Measurements from ENCODE around the gene YIPF3.
A peak's percentile ranks its signal among the peaks of the same experiment; 100 is the strongest.
"Not testable (repeated sequence)": the region's sequence is repeated elsewhere in the genome, so short reads cannot be mapped to it uniquely, and the experiment has no call there.

The YIPF3 gene

GRCh38 chr6:43509142-43509983 lies 7.4 kb downstream of the YIPF3 start:
- no peak for DNase-seq

- no peak for DNase-seq
Observed at GRCh38 chr6:43508481-43509141, 8.1 kb downstream of the YIPF3 start.

GRCh38 chr6:43506667-43507471 lies 9.9 kb downstream of the YIPF3 start:
- peak; percentile 81 for DNase-seq

GRCh38 chr6:43506171-43506570 lies 10.6 kb downstream of the YIPF3 start:
- no peak for DNase-seq

- no peak for DNase-seq
Observed at GRCh38 chr6:43505718-43506117, 11.0 kb downstream of the YIPF3 start.

- DNase-seq = no peak
Observed at GRCh38 chr6:43504756-43505593, 11.8 kb downstream of the YIPF3 start.

GRCh38 chr6:43503443-43503842 lies 13.3 kb downstream of the YIPF3 start:
- DNase-seq = no peak

GRCh38 chr6:43502666-43503065 lies 14.1 kb downstream of the YIPF3 start:
- DNase-seq = no peak

- DNase-seq = no peak
Observed at GRCh38 chr6:43500921-43501320, 15.8 kb downstream of the YIPF3 start.

GRCh38 chr6:43499028-43499815 lies 17.5 kb downstream of the YIPF3 start:
- no peak for DNase-seq

- DNase-seq = not testable (repeated sequence)
Observed at GRCh38 chr6:43498291-43498690, 18.4 kb downstream of the YIPF3 start.

GRCh38 chr6:43497689-43498088 lies 19.0 kb downstream of the YIPF3 start:
- DNase-seq = no peak

- no peak for DNase-seq
Observed at GRCh38 chr6:43497129-43497396, 19.7 kb downstream of the YIPF3 start.

- DNase-seq = no peak
Observed at GRCh38 chr6:43496370-43497128, 20.2 kb downstream of the YIPF3 start.

GRCh38 chr6:43495409-43495941 lies 21.3 kb downstream of the YIPF3 start:
- no peak for DNase-seq

- DNase-seq = no peak
Observed at GRCh38 chr6:43494766-43495165, 22.0 kb downstream of the YIPF3 start.

GRCh38 chr6:43494321-43494720 lies 22.4 kb downstream of the YIPF3 start:
- no peak for DNase-seq

GRCh38 chr6:43493833-43494232 lies 22.9 kb downstream of the YIPF3 start:
- no peak for DNase-seq

GRCh38 chr6:43493230-43493629 lies 23.5 kb downstream of the YIPF3 start:
- no peak for DNase-seq

GRCh38 chr6:43492673-43493072 lies 24.1 kb downstream of the YIPF3 start:
- DNase-seq = no peak
